ENCODE measurements around the gene PCED1B. TPM values are rescaled to one million over a fixed set of nuclear protein-coding genes. Genes with fewer than 3 reads are reported as not detected.

PCED1B gene
- total RNA-seq, 4 donors from 2014 or later: 2.6 to 4.6 (median 4.2) TPM

DNA sequence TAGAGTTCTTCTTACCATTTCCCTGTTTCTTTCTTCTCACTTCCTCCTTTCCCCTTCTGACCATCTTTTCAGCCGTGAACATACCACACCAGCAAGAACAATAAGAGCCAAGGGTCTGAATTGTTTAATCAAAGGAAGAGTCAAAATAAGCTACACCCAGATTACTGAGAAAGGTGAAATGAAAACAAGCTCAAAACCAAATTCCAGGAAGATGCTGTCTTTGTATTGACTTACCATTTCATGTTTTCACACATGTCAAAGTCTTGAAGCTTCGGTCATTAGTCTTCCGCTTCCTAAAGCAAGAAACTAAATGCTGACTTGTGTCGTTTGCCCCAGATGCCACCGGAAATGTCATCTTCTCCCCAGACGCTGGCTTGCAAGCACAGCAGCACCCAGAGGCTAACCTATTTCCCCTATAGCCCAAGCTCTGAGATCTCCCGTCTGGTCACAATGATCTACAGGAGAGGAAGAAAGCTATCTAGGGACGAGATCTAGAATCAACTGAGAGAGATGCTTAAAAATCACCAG is 136.8 kb downstream of the PCED1B start:
- TF ChIP-seq CTCF (IDR thresholded peaks at IDR 0.05; ENCODE audit: low read depth): no peak

- TF ChIP-seq CTCF (IDR thresholded peaks at IDR 0.05; ENCODE audit: low read depth): no peak
Measured at GRCh38 chr12:47218191-47218654, 138.8 kb downstream of the PCED1B start.

DNA sequence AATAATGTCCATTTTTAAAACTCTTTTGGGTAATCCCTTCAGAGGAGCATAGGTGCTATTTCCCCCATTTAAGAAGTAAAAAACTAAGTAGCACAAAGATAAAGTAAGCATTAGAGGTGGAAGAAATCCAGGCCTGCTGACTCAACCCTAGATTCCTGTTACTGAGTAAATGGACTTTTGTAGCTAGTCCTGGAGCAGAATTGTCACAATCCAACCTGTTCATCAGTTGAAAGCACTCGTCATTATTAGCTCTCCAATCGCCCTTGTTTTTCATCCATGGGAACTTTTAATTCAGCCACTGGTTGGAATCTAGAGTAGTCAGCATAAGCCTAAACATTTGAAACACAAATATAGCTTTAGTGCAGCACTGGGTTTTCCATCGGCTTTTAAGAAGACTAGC is 139.8 kb downstream of the PCED1B start:
- TF ChIP-seq CTCF (IDR thresholded peaks at IDR 0.05; ENCODE audit: low read depth): no peak

DNA sequence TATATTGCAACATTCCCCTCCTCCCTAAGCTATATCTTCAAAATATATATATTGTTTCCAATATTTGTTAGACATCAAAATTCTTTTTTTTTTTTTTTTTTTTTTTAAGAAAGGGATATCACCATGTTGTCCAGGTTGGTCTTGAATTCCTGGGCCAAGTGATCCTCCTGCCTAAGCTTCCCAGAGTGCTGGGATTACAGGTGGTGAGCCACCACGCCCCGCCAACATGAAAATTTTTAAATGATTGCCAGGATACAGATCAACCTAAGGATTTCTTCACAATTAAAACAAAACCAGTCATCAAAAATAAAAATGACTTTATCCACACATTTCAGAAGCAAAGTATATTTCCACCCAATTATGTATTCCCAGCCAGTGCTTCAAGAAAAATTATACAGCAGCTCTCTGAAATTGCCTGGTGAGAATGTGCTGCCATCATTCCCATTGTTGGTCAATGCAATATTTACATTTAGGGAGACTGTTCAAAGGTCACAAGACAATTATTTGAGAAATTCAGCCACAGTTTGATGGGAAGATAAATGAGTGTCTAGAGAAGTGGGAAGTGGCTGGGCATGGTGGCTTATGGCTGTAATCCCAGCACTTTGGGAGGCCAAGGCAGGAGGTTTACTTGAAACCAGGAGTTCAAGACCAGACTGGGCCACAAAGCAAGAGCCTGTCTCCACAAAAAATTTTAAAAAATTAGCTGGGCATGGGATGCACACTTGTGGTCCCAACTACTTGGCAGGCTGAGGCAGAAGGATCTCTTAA is 142.0 kb downstream of the PCED1B start:
- no peak for TF ChIP-seq CTCF (IDR thresholded peaks at IDR 0.05; ENCODE audit: low read depth)

DNA sequence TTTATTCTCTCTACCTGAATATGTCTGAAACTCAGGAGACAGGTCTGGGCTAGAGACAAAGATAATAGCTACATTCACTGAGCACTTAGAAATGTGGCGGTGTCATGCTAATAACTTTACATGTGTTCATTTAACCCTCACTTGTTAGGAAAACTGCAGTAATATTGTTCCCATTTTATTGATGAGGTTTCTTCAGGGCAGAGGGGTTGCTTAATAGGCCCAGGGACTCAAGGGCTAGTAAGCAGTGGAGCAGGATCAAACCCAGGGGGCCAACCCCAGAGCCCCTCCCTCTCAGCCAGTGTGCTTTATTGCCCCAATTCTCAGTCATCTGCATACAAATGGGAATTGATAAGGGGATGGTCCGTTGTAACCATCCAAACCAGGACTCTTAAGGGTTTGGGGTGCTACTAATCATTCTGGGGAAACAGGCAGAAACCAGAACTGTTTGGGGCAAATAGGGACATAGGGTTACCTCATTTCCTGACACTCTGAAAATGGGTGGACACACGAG is 143.2 kb downstream of the PCED1B start:
- no peak for TF ChIP-seq CTCF (IDR thresholded peaks at IDR 0.05; ENCODE audit: low read depth)

DNA sequence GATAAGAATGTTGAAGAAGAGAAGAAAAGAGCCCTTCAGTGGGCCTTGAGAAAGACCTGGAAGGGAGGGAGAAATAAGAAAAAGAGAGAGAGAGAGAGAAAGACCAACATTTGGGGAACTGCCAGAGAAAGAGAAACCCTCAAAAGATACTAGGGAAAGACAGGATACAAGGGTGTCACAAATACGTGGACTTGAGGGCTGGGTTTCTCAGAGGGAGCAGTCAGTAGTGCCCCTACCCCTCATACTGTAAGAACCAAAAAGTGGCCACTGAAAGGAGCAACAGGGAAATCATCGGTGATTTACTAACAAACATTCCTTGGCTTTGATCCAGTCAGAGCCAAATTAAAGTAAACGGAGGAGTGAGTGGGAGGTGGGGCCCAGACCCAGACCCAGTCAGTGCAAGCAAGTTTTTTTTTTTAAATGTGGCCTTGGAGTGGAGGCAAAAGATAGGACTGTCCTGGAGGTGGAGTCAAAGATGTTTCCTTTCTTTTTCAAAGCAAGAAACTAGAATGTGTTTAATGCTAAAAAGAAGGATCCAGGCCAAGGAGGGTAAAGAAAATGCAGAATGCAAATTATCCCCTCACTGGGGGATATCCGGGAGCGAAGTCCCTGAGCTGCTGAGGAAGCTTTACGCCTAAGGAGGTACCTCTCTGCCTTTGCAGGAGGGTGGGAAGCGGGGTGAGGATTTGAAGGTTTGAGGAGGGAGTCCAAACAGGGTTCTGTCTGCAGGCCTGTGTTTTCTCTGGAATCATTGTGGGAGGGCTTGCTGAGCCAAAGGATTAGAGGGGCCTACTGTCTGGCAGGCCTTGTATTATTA is 143.8 kb downstream of the PCED1B start:
- no peak for TF ChIP-seq CTCF (IDR thresholded peaks at IDR 0.05; ENCODE audit: low read depth)

- no peak for TF ChIP-seq CTCF (IDR thresholded peaks at IDR 0.05; ENCODE audit: low read depth)
Measured at GRCh38 chr12:47223848-47224213, 144.4 kb downstream of the PCED1B start.
